Natural killer cell (primary cell): ENCODE results near the gene POMGNT1. TPM values are rescaled to one million over a fixed set of nuclear protein-coding genes. Genes with fewer than 3 reads are reported as not detected.

Source experiments
- ATAC-seq, 3 donors: fragments of 150-1000 bp in 2 of 3; fragments of 200-7000 bp in 1 of 3; cut with Tn5 transposase; 1 replicate in 1 of 3; 2 replicates in 2 of 3; pipeline ENCODE4 v1.10.0; 2021; ENCODE audit warnings: mild to moderate bottlenecking in 2 of 3, moderate library complexity in 2 of 3
- DNase-seq, 2 donors: peaks; one replicate each; pipeline versions ENCODE4 v3.0.0 to v3.0.0-alpha.2; 2013 to 2021; ENCODE audit warnings: mixed read lengths in 1 of 2
- H3K27ac ChIP-seq: one replicate; pipeline ENCODE4 v1.5.1; 2013; ENCODE audit warnings: mild to moderate bottlenecking, low read length
- H3K27me3 ChIP-seq: one replicate; pipeline ENCODE4 v1.6.1; 2013; ENCODE audit warnings: low read length; ENCODE audit not compliant: control insufficient read depth, insufficient read depth
- H3K36me3 ChIP-seq: one replicate; pipeline ENCODE4 v1.6.1; 2013; ENCODE audit warnings: low read length; ENCODE audit not compliant: control insufficient read depth, insufficient read depth
- H3K4me1 ChIP-seq: one replicate; pipeline ENCODE4 v1.6.1; 2013; ENCODE audit warnings: low read length; ENCODE audit not compliant: control insufficient read depth, insufficient read depth
- H3K4me3 ChIP-seq: one replicate; pipeline ENCODE4 v1.5.1; 2013; ENCODE audit warnings: low read length
- H3K9me3 ChIP-seq: one replicate; pipeline ENCODE4 v1.6.1; 2013; ENCODE audit warnings: low read length; ENCODE audit not compliant: control insufficient read depth, insufficient read depth
- H3K27ac Mint-ChIP-seq, 2 donors: one replicate each; pipeline ENCODE4 v1.8.0; 2022; ENCODE audit warnings: mild to moderate bottlenecking in 2 of 2, mixed read lengths in 2 of 2, moderate library complexity in 1 of 2
- H3K27me3 Mint-ChIP-seq, 2 donors: one replicate each; pipeline ENCODE4 v1.8.0; 2022; ENCODE audit warnings: low read depth in 2 of 2, mixed read lengths in 2 of 2
- H3K36me3 Mint-ChIP-seq: one replicate; pipeline ENCODE4 v1.8.0; 2022; ENCODE audit warnings: mixed read lengths
- H3K4me1 Mint-ChIP-seq, 2 donors: one replicate each; pipeline ENCODE4 v1.8.0; 2022; ENCODE audit warnings: mixed read lengths in 2 of 2
- H3K4me3 Mint-ChIP-seq: one replicate; pipeline ENCODE4 v1.8.0; 2022; ENCODE audit warnings: mild to moderate bottlenecking, moderate library complexity, mixed read lengths
- H3K9me3 Mint-ChIP-seq, 2 donors: one replicate each; pipeline ENCODE4 v1.8.0; 2022; ENCODE audit warnings: mixed read lengths in 2 of 2
- WGBS: methylation state at CpG from one replicate; pipeline ENCODE4 v1.1.7; 2013; ENCODE audit warnings: missing lambda C conversion rate; ENCODE audit not compliant: insufficient coverage; 5-methylcytosine and 5-hydroxymethylcytosine counted together
- intact Hi-C: fragments of 100-400 bp; cut with micrococcal nuclease; formaldehyde crosslinking; loops from one replicate; pipeline ENCODE4 v1.14.2; 2022
- total RNA-seq, 4 donors: library from RNA; stranded (reverse); fragments of 120-200 nt in 1 of 4; gene quantifications; one replicate each; pipeline versions ENCODE4 v1.2.3 to v1.2.4, GENCODE V29; 2013 to 2022
- TF ChIP-seq, protein P1 (sequence below): fragments of 200-600 bp; IDR thresholded peaks from one replicate; pipeline ENCODE4 v1.8.0; 2022; ENCODE audit warnings: antibody characterized with exemption

Gene POMGNT1
- total RNA-seq, 3 donors from 2014 or later (not counting 1 experiment from before 2014, with no cell fraction given), result 35.8 to 51.3 (median 47.0) TPM

DNA sequence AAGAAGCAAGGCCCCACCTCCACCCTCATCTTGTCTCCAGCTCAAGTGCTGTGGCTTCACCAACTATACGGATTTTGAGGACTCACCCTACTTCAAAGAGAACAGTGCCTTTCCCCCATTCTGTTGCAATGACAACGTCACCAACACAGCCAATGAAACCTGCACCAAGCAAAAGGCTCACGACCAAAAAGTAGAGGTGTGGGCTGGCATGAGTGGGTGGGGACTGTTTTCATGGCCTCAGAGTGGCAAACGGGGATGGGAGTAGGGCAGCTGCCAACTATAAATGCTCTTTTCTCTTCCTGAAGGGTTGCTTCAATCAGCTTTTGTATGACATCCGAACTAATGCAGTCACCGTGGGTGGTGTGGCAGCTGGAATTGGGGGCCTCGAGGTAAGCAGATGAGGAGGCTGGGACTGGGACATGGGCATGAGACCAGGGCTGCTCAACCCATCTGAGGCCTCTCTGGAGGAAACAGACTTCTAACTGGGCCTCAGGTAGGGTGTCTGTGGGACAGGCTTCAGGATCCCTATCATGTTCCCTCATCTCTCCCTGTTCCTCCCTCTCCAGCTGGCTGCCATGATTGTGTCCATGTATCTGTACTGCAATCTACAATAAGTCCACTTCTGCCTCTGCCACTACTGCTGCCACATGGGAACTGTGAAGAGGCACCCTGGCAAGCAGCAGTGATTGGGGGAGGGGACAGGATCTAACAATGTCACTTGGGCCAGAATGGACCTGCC lies 13.1 kb downstream of the POMGNT1 start:
- no peaks in the 10 kb centered on the region for H3K36me3 Mint-ChIP-seq
- peak in 1 of 2 donors; percentile 26 for DNase-seq

DNA sequence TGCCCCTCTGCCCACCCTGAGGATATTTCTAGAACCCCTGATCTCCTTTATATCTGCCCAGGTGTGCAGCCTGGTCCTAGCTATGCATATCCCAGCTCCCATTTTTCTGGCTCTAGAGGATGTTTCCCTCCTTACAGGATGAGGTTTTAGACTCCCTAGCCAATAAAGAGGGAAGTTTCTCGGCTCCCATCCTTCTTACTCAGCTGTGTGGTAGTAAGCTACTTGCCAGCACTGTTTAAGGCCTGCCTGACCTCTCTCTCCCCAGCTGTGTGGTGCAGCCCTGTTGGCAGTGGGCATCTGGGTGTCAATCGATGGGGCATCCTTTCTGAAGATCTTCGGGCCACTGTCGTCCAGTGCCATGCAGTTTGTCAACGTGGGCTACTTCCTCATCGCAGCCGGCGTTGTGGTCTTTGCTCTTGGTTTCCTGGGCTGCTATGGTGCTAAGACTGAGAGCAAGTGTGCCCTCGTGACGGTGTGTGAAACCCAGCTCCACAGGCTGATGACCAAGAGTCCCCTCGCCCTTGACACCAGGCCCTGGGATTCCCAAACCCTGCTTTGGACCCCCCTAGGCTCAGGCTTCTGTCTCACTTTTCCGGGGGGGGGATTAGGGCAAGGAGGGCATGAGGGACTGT lies 14.2 kb downstream of the POMGNT1 start:
- H3K27ac Mint-ChIP-seq, result peak overlapping the region; percentile 58 to 80
- no peaks in the 10 kb centered on the region for H3K36me3 Mint-ChIP-seq
- Histone ChIP-seq H3K9me3 (no peaks in the 10 kb centered on the region), H3K4me3 (no peak overlapping the region), H3K27ac (peak overlapping the region; percentile 40), H3K36me3 (peaks cover 5% of the 10 kb centered on the region), H3K27me3 (no peaks in the 10 kb centered on the region), H3K4me1 (peaks cover 22% of the 10 kb centered on the region)
- TF ChIP-seq, protein P1, sequence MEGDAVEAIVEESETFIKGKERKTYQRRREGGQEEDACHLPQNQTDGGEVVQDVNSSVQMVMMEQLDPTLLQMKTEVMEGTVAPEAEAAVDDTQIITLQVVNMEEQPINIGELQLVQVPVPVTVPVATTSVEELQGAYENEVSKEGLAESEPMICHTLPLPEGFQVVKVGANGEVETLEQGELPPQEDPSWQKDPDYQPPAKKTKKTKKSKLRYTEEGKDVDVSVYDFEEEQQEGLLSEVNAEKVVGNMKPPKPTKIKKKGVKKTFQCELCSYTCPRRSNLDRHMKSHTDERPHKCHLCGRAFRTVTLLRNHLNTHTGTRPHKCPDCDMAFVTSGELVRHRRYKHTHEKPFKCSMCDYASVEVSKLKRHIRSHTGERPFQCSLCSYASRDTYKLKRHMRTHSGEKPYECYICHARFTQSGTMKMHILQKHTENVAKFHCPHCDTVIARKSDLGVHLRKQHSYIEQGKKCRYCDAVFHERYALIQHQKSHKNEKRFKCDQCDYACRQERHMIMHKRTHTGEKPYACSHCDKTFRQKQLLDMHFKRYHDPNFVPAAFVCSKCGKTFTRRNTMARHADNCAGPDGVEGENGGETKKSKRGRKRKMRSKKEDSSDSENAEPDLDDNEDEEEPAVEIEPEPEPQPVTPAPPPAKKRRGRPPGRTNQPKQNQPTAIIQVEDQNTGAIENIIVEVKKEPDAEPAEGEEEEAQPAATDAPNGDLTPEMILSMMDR, result no peak
- peak in 1 of 2 donors; percentile 43 for DNase-seq
- peaks cover 17 to 22% of the 10 kb centered on the region in 2 donors for H3K4me1 Mint-ChIP-seq
- H3K9me3 Mint-ChIP-seq, result no peaks in the 10 kb centered on the region
- intact Hi-C loops, result no loop called here
- WGBS, result 15% methylated on average over 11 of the region's 12 CpGs
- ATAC-seq, result peak; percentile 78 to 89 (median 82)
- no peaks in the 10 kb centered on the region for H3K27me3 Mint-ChIP-seq
- no peak overlapping the region for H3K4me3 Mint-ChIP-seq

More for the DNA sequence above, 13.1 kb downstream of the POMGNT1 start:
- Histone ChIP-seq H3K4me1 (peaks cover 19% of the 10 kb centered on the region), H3K4me3 (no peak overlapping the region), H3K27me3 (no peaks in the 10 kb centered on the region), H3K27ac (no peak overlapping the region), H3K9me3 (no peaks in the 10 kb centered on the region), H3K36me3 (peaks cover 9% of the 10 kb centered on the region)
- H3K4me1 Mint-ChIP-seq, result peaks cover 17 to 22% of the 10 kb centered on the region in 2 donors
- WGBS, result 63% methylated on average over 6 of the region's 7 CpGs
- intact Hi-C loops, result no loop called here
- TF ChIP-seq, protein P1, result no peak
- no peaks in the 10 kb centered on the region for H3K27me3 Mint-ChIP-seq
- ATAC-seq, result peak in 1 of 3 donors; percentile 6
- peak overlapping the region; percentile 58 to 80 for H3K27ac Mint-ChIP-seq
- no peak overlapping the region for H3K4me3 Mint-ChIP-seq
- no peaks in the 10 kb centered on the region for H3K9me3 Mint-ChIP-seq

DNA sequence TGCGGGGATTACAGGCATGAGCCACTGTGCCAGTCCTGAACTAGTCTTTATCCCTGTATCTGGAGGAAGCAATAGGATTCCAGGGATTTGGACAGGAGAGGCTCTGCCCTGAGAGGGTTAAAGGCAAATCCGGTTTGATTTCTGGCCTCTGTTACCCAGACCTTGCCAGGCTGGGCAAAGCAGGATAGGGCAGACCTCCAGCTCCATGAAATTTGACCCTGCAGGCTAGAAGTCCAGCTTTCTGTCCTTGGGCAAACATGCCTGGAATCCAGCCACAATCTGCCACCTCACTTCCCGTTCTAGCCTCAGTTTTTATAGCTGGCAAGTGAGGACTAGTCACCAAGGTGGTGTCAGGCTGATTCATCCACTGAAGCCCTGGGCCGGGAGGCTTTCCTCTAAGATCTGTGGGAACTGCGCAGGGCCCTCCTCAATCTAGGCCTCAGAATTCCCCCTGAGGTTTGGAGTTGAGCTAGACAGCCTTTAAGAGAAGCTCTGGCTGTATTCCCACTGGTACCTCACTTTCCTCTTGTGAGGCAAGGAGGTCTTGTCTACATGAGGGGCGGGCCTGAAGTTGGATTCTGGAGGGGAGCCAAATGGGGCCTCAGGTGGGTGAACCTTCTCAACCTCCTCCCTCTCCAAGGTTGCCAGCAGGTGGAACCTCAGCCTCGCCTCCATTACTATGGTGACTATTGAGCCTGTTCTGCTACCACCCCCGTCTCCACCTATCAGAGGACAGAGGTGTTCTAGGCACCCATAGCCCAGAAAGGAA lies 15.0 kb downstream of the POMGNT1 start:
- TF ChIP-seq, protein P1, result no peak
- H3K4me1 Mint-ChIP-seq, result peaks cover 17 to 22% of the 10 kb centered on the region in 2 donors
- no peaks in the 10 kb centered on the region for H3K36me3 Mint-ChIP-seq
- Histone ChIP-seq H3K27me3 (no peaks in the 10 kb centered on the region), H3K4me3 (no peak overlapping the region), H3K4me1 (peaks cover 22% of the 10 kb centered on the region), H3K36me3 (peaks cover 3% of the 10 kb centered on the region), H3K27ac (no peak overlapping the region), H3K9me3 (no peaks in the 10 kb centered on the region)
- H3K27me3 Mint-ChIP-seq, result no peaks in the 10 kb centered on the region
- intact Hi-C loops, result no loop called here
- ATAC-seq, result no peak
- no peak overlapping the region for H3K4me3 Mint-ChIP-seq
- peak overlapping the region in 1 of 2 donors; percentile 80 for H3K27ac Mint-ChIP-seq
- WGBS, result 94% methylated on average over 8 of the region's 8 CpGs
- DNase-seq, result no peak
- H3K9me3 Mint-ChIP-seq, result no peaks in the 10 kb centered on the region
